IMR-90 (cell line): ENCODE measurements around the gene IL16. TPM values are rescaled to one million over a fixed set of nuclear protein-coding genes. Genes with fewer than 3 reads are reported as not detected.
A peak's percentile ranks its signal among the peaks of the same experiment; 100 is the strongest.

Source experiments
- ATAC-seq: fragments of 200-7000 bp; cut with Tn5 transposase; 2 replicates; pipeline ENCODE4 v1.9.1; 2020; ENCODE audit warnings: low read depth, mild to moderate bottlenecking, moderate library complexity
- BruUV-seq: library from RNA; stranded (reverse); fragments of 400-500 nt; replicated peaks from 2 replicates; lab custom pipeline; 2021; lab: Mats Ljungman, UMichigan
- CTCF ChIA-PET: fragments of 300-600 bp; formaldehyde crosslinking; extraction: SDS; loops from one replicate; lab custom pipeline; 2021; ENCODE audit warnings: antibody characterized with exemption; lab: Yijun Ruan, JAX
- POLR2A ChIA-PET: fragments of 300-600 bp; sonication (Branson Sonifier 250); formaldehyde crosslinking; loops from one replicate; lab custom pipeline; 2022; ENCODE audit warnings: antibody characterized with exemption; ENCODE audit not compliant: unreplicated experiment; lab: Charles Lee
- DNase-seq: peaks from one replicate; pipeline ENCODE4 v3.0.0; 2013
- H2AFZ ChIP-seq: replicated peaks from 2 replicates; pipeline ENCODE3; 2013; ENCODE audit warnings: low read length, mild to moderate bottlenecking; ENCODE audit not compliant: poor library complexity
- H2AK5ac ChIP-seq: 2 replicates; pipeline ENCODE4 v1.6.1; 2013; ENCODE audit warnings: low read depth, low read length, inconsistent platforms
- H2AK9ac ChIP-seq: replicated peaks from 2 replicates; pipeline ENCODE3; 2013; ENCODE audit warnings: mild to moderate bottlenecking, low read depth, low read length, moderate library complexity; ENCODE audit not compliant: poor library complexity
- H2BK120ac ChIP-seq: 2 replicates; pipeline ENCODE4 v1.6.1; 2013; ENCODE audit warnings: low read depth, low read length, inconsistent platforms
- H2BK15ac ChIP-seq: 3 replicates; pipeline ENCODE4 v1.6.1; 2013; ENCODE audit warnings: low read depth, low read length, inconsistent platforms
- H2BK20ac ChIP-seq: 2 replicates; pipeline ENCODE4 v1.6.1; 2013; ENCODE audit warnings: low read depth, mild to moderate bottlenecking, inconsistent platforms, low read length, moderate library complexity
- H2BK5ac ChIP-seq: 2 replicates; pipeline ENCODE4 v1.6.1; 2013; ENCODE audit warnings: mild to moderate bottlenecking, low read depth, low read length, inconsistent platforms; ENCODE audit not compliant: poor library complexity, severe bottlenecking
- H3K14ac ChIP-seq: replicated peaks from 2 replicates; pipeline ENCODE4 v1.6.1; 2013; ENCODE audit warnings: low read depth, low read length, inconsistent platforms
- H3K18ac ChIP-seq: 2 replicates; pipeline ENCODE4 v1.6.1; 2013; ENCODE audit warnings: low read depth, low read length, control low read depth
- H3K23ac ChIP-seq: 2 replicates; pipeline ENCODE4 v1.6.1; 2013; ENCODE audit warnings: low read depth, low read length, inconsistent platforms
- H3K27ac ChIP-seq: 2 replicates; pipeline ENCODE4 v1.5.1; 2013; ENCODE audit warnings: mild to moderate bottlenecking, control low read depth, low read length; ENCODE audit not compliant: insufficient read depth
- H3K27me3 ChIP-seq: 2 replicates; pipeline ENCODE4 v1.6.1; 2013; ENCODE audit warnings: low read length; ENCODE audit not compliant: control insufficient read depth, insufficient read depth
- H3K36me3 ChIP-seq: 2 replicates; pipeline ENCODE4 v1.6.1; 2013; ENCODE audit warnings: low read length, mixed read lengths; ENCODE audit not compliant: control insufficient read depth, insufficient read depth
- H3K4ac ChIP-seq: 2 replicates; pipeline ENCODE4 v1.6.1; 2013; ENCODE audit warnings: low read depth, low read length, inconsistent platforms
- H3K4me1 ChIP-seq: 2 replicates; pipeline ENCODE4 v1.6.1; 2013; ENCODE audit warnings: low read length, mixed read lengths; ENCODE audit not compliant: control insufficient read depth, insufficient read depth
- H3K4me2 ChIP-seq: 2 replicates; pipeline ENCODE4 v1.6.1; 2013; ENCODE audit warnings: low read depth, mild to moderate bottlenecking, control low read depth, low read length, moderate library complexity
- H3K4me3 ChIP-seq: 2 replicates; pipeline ENCODE4 v1.5.1; 2013; ENCODE audit warnings: low read depth, mild to moderate bottlenecking, control low read depth, low read length, moderate library complexity; ENCODE audit not compliant: insufficient read depth
- H3K56ac ChIP-seq: 2 replicates; pipeline ENCODE4 v1.6.1; 2013; ENCODE audit warnings: low read length, inconsistent platforms; ENCODE audit not compliant: insufficient read depth; ENCODE audit errors: extremely low read depth
- H3K79me1 ChIP-seq, 2 experiments: 2 replicates each; pipeline ENCODE4 v1.6.1; 2013; ENCODE audit warnings: low read length in 2 of 2, inconsistent platforms in 1 of 2, low read depth in 1 of 2
- H3K9ac ChIP-seq: 2 replicates; pipeline ENCODE4 v1.6.1; 2013; ENCODE audit warnings: low read depth, low read length, control low read depth
- H3K9me1 ChIP-seq: 2 replicates; pipeline ENCODE4 v1.6.1; 2013; ENCODE audit warnings: low read length, inconsistent platforms; ENCODE audit not compliant: insufficient read depth
- H3K9me3 ChIP-seq: 2 replicates; pipeline ENCODE4 v1.6.1; 2013; ENCODE audit warnings: low read length; ENCODE audit not compliant: control insufficient read depth, insufficient read depth
- H4K20me1 ChIP-seq: 2 replicates; pipeline ENCODE4 v1.6.1; 2013; ENCODE audit warnings: low read length, inconsistent platforms; ENCODE audit not compliant: insufficient read depth
- H4K5ac ChIP-seq: 2 replicates; pipeline ENCODE4 v1.6.1; 2013; ENCODE audit warnings: mild to moderate bottlenecking, low read depth, low read length, control low read depth
- H4K8ac ChIP-seq, 2 experiments: 2 replicates each; pipeline ENCODE4 v1.6.1; 2013; ENCODE audit warnings: low read depth in 2 of 2, low read length in 2 of 2, control low read depth in 1 of 2, inconsistent platforms in 1 of 2
- H4K91ac ChIP-seq: 2 replicates; pipeline ENCODE4 v1.6.1; 2013; ENCODE audit warnings: low read depth, low read length, inconsistent platforms; ENCODE audit not compliant: insufficient read depth
- CTCF ChIP-seq: conservative IDR thresholded peaks from 2 replicates; pipeline ENCODE4 v1.5.1; 2012; ENCODE audit warnings: mild to moderate bottlenecking, low read depth, low read length, improper control_type of control experiment
- MAFK ChIP-seq: IDR thresholded peaks from 2 replicates; pipeline ENCODE4 v1.6.1; 2012; ENCODE audit warnings: low read depth, low read length, improper control_type of control experiment
- MAZ ChIP-seq: IDR thresholded peaks from 2 replicates; pipeline ENCODE4 v1.6.1; 2012; ENCODE audit warnings: low read depth, mild to moderate bottlenecking, low read length, improper control_type of control experiment, moderate library complexity, borderline replicate concordance
- MXI1 ChIP-seq: IDR thresholded peaks from 2 replicates; pipeline ENCODE4 v1.6.1; 2012; ENCODE audit warnings: low read depth, mild to moderate bottlenecking, low read length, moderate library complexity, borderline replicate concordance
- RAD21 ChIP-seq: IDR thresholded peaks from 2 replicates; pipeline ENCODE4 v1.6.1; 2012; ENCODE audit warnings: low read length, improper control_type of control experiment
- RCOR1 ChIP-seq: IDR thresholded peaks from 2 replicates; pipeline ENCODE4 v1.6.1; 2012; ENCODE audit warnings: mild to moderate bottlenecking, low read length, improper control_type of control experiment; ENCODE audit not compliant: insufficient replicate concordance
- USF2 ChIP-seq: fragments of 150-350 bp; IDR thresholded peaks from 2 replicates; pipeline ENCODE4 v1.6.1; 2017; ENCODE audit warnings: mild to moderate bottlenecking, antibody characterized with exemption, low read length, low read depth
- WGBS, 2 experiments: methylation state at CpG; one replicate each; pipeline versions ENCODE4 v1.1.5 to v1.1.7; 2013; ENCODE audit warnings: missing lambda C conversion rate in 2 of 2; ENCODE audit not compliant: insufficient read length in 1 of 2; ENCODE audit errors: extremely low coverage in 2 of 2; 5-methylcytosine and 5-hydroxymethylcytosine counted together
- dilution Hi-C: fragments of 300-500 bp; cut with HindIII; formaldehyde crosslinking; loops from one replicate; pipeline ENCODE4 v1.14.3; 2018; ENCODE audit warnings: low sequenced_read_pairs; ENCODE audit not compliant: unreplicated experiment
- in situ Hi-C: fragments of 300-500 bp; cut with MboI; formaldehyde crosslinking; loops from 3 replicates; pipeline ENCODE4 v1.14.3; 2019; ENCODE audit warnings: low sequenced_read_pairs, inconsistent platforms, mixed read lengths
- intact Hi-C: fragments of 100-400 bp; cut with micrococcal nuclease; formaldehyde crosslinking; loops from 2 replicates; pipeline ENCODE4 v1.10.0; 2022
- polyA plus RNA-seq, 3 experiments: library from polyadenylated mRNA; depleted of rRNA; stranded (reverse); fragments of >200 nt; gene quantifications; 2 replicates each; pipeline ENCODE4 v1.2.3, GENCODE V29; 2012; ENCODE audit warnings: low replicate concordance in 1 of 3
- total RNA-seq: library from RNA; depleted of rRNA; stranded (reverse); fragments of >200 nt; gene quantifications from 2 replicates; pipeline ENCODE4 v1.2.3, GENCODE V29; 2012

The IL16 gene
- total and polyA plus RNA-seq, 2 of the 4 experiments (the other 2 are of a cell fraction): 0.18 to 0.27 TPM

GRCh38 chr15:81182756-81183438 is 13.8 kb upstream of the IL16 start:
- Histone ChIP-seq H3K4me3 (peak overlapping the region; percentile 43), H3K27me3 (no peaks in the 10 kb centered on the region), H3K9ac (peak overlapping the region; percentile 89), H2AK9ac (no peak overlapping the region), H3K18ac (peak overlapping the region; percentile 86), H3K4me1 (peaks cover 23% of the 10 kb centered on the region), H3K4ac (peak overlapping the region; percentile 92), H3K4me2 (peak overlapping the region; percentile 97), H3K56ac (peak overlapping the region; percentile 77), H2BK15ac (peak overlapping the region; percentile 63; the same call in 2 of the 3 replicates), H3K9me3 (no peaks in the 10 kb centered on the region), H3K27ac (peak overlapping the region; percentile 92), H2AK5ac (peak overlapping the region; percentile 98; the same call in 1 of the 2 replicates), H3K9me1 (peaks cover 9% of the 10 kb centered on the region; the same call in 1 of the 2 replicates), H2AFZ (peak overlapping the region; percentile 54), H4K5ac (peak overlapping the region; percentile 92), H3K14ac (peak overlapping the region; percentile 85), H4K20me1 (no peaks in the 10 kb centered on the region), H3K79me1 (peaks cover 0 to 19% of the 10 kb centered on the region in 2 experiments; a peak in 2 of 4 replicates), H2BK120ac (peak overlapping the region; percentile 95), H4K91ac (peak overlapping the region; percentile 88), H4K8ac (peak overlapping the region; percentile 22 to 77; a peak in 3 of 4 replicates), H3K23ac (peak overlapping the region; percentile 84), H3K36me3 (no peaks in the 10 kb centered on the region), H2BK20ac (peak overlapping the region; percentile 87), H2BK5ac (peak overlapping the region; percentile 69)
- intact Hi-C loops (loop anchor here (2.0 kb wide), 1 partner anchor 18 kb away; no protein-coding TSS in a partner anchor), dilution Hi-C loops (no loop called here), in situ Hi-C loops (no loop called here)
- ChIA-PET CTCF (interaction anchor here (0.7 to 1.9 kb wide), 7 partner anchors 13 to 90 kb away, joined by 3 to 11 read pairs (median 4); no protein-coding TSS in a partner anchor), POLR2A (interaction anchor here (0.6 to 1.7 kb wide), 2 partner anchors 19 to 77 kb away, joined by 4 to 5 read pairs; no protein-coding TSS in a partner anchor)
- ATAC-seq (peak; percentile 69), DNase-seq (no peak)
- no peak for TF ChIP-seq USF2
- TF ChIP-seq MAFK: no peak
- no peak for TF ChIP-seq CTCF
- TF ChIP-seq MXI1: no peak
- TF ChIP-seq RAD21: no peak
- no peak for TF ChIP-seq RCOR1
- TF ChIP-seq MAZ: no peak
- no TSS peak for BruUV-seq
- WGBS, 2 experiments: 41% methylated on average over 4 of the region's 13 CpGs; no CpG with 5 or more reads in 1 of the 2 experiments
